ENCODE results near the gene CCDC66. TPM values are rescaled to one million over a fixed set of nuclear protein-coding genes. Genes with fewer than 3 reads are reported as not detected.

CCDC66 gene
- total and polyA plus RNA-seq, 2 of the 4 experiments (the other 2 are of a cell fraction) = 6.0 to 9.1 TPM

GRCh38 chr3:56591262-56591661 lies 34.3 kb downstream of the CCDC66 start:
- Histone ChIP-seq H3K9me1 (ENCODE audit: insufficient read depth, low read length) (peaks cover 5% of the 10 kb centered on the region; the same call in 1 of the 2 replicates), H3K23ac (ENCODE audit: low read depth, low read length) (no peak overlapping the region), H3K14ac (replicated peaks; ENCODE audit: low read depth, low read length) (no peak overlapping the region), H3K9me3 (ENCODE audit: control insufficient read depth, insufficient read depth, low read length) (no peaks in the 10 kb centered on the region), H4K20me1 (ENCODE audit: insufficient read depth, low read length) (0 out of 2 replicates have a peak, but pooled peaks cover 2% of the 10 kb centered on the region), H3K9ac (ENCODE audit: low read depth, low read length) (no peak overlapping the region), H2BK120ac (ENCODE audit: low read depth, low read length) (no peak overlapping the region), H3K56ac (ENCODE audit: extremely low read depth, insufficient read depth, low read length) (no peak overlapping the region), H4K5ac (ENCODE audit: low read depth, low read length) (no peak overlapping the region), H2BK5ac (ENCODE audit: low read depth, low read length, poor library complexity, severe bottlenecking) (peak overlapping the region; percentile 28), H3K79me1 (ENCODE audit: low read depth in 1 of 2, low read length in 2 of 2) (peaks cover 0 to 3% of the 10 kb centered on the region in 2 experiments; a peak in 2 of 4 replicates), H4K91ac (ENCODE audit: insufficient read depth, low read depth, low read length) (no peak overlapping the region), H3K36me3 (ENCODE audit: control insufficient read depth, insufficient read depth, low read length) (peaks cover 2% of the 10 kb centered on the region; the same call in 1 of the 2 replicates), H2BK15ac (ENCODE audit: low read depth, low read length) (no peak overlapping the region), H3K4me2 (ENCODE audit: low read depth, low read length) (0 out of 2 replicates have a peak overlapping the region, but pooled peaks have one; percentile 45), H3K4me3 (ENCODE audit: insufficient read depth, low read depth, low read length) (no peak overlapping the region), H3K27me3 (ENCODE audit: control insufficient read depth, insufficient read depth, low read length) (no peaks in the 10 kb centered on the region), H4K8ac (ENCODE audit: low read depth in 2 of 2, low read length in 2 of 2) (no peak overlapping the region), H2AFZ (replicated peaks; ENCODE audit: low read length, poor library complexity) (no peak overlapping the region), H2AK9ac (replicated peaks; ENCODE audit: low read depth, low read length, poor library complexity) (no peak overlapping the region), H3K4me1 (ENCODE audit: control insufficient read depth, insufficient read depth, low read length) (peaks cover 10% of the 10 kb centered on the region), H3K27ac (ENCODE audit: insufficient read depth, low read length) (no peak overlapping the region), H3K18ac (ENCODE audit: low read depth, low read length) (no peak overlapping the region), H2AK5ac (ENCODE audit: low read depth, low read length) (no peak overlapping the region), H3K4ac (ENCODE audit: low read depth, low read length) (no peak overlapping the region), H2BK20ac (ENCODE audit: low read depth, low read length) (no peak overlapping the region)
- peak; percentile 82 for ATAC-seq (ENCODE audit: low read depth)
- ChIA-PET POLR2A (ENCODE audit: unreplicated experiment) (no interaction called here), CTCF (no interaction called here)
- dilution Hi-C loops (cut with HindIII; ENCODE audit: low sequenced_read_pairs, unreplicated experiment) = no loop called here
- DNase-seq = peak; percentile 40
- TF ChIP-seq RCOR1 (IDR thresholded peaks at IDR 0.05; ENCODE audit: insufficient replicate concordance, low read length) (no peak), BHLHE40 (IDR thresholded peaks at IDR 0.05; ENCODE audit: low read depth, low read length) (no peak), SMC3 (IDR thresholded peaks at IDR 0.05; ENCODE audit: low read depth, low read length) (no peak), CEBPB (IDR thresholded peaks at IDR 0.05; ENCODE audit: low read depth, low read length) (peak; percentile 54; the same call in 1 of the 2 replicates)
- intact Hi-C loops (cut with micrococcal nuclease) = no loop called here
- in situ Hi-C loops (cut with MboI; ENCODE audit: low sequenced_read_pairs) = no loop called here
- BruUV-seq (replicated peaks) = no TSS peak
- WGBS, 2 experiments (ENCODE audit: extremely low coverage in 2 of 2, insufficient read length in 1 of 2) = no CpG with 5 or more reads among the region's 2 CpGs
